ENCODE measurements around the gene PAPPA. TPM values are rescaled to one million over a fixed set of nuclear protein-coding genes. Genes with fewer than 3 reads are reported as not detected.

PAPPA gene
- total RNA-seq, 1 donor from 2014 or later, result 2.9 TPM

DNA sequence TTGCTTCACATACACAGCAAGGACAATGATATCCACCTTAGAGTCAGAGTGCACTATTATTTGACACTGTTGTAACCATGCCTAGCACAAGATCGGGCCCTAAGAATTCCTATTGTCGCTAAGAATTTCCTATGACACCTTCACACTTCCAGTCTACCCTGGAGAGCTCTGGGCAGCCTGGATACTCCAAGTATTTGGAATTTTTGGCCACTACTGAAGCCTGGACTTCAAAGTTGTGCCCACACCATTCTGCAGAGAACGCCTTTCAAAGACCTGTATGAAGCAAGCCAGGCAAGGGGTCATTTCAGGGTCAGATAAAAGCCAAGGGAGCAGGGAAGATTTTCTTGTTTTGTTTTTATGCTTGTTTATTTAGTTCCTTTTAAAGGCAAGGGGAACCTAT is 179.7 kb downstream of the PAPPA start:
- intact Hi-C loops (cut with DNase I), result no loop called here

DNA sequence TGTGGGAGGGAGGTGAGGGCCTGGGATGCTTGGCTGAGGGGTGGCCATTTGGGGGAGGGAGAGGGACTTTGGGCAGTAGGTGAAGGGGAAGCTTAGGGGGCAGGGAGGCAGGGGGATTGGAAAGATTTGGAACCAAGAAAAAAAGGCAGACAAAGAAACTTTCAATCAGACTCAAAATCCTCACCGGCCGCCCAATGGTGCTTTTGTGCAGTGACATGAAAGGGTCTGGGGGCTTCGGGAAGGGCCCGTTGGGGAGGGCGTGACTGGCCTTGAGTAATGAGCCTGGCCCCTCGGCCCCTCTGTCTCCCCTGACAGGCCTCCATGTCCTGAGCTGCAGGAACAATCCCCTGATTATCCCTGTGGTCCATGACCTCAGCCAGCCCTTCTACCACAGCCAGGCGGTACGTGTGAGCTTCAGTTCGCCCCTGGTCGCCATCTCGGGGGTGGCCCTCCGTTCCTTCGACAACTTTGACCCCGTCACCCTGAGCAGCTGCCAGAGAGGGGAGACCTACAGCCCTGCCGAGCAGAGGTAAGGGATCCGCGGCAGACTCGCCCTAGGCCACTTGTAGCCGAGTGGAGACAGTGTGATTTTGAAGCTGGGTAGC is 181.1 kb downstream of the PAPPA start:
- no peak overlapping the region for H3K27ac ChIP-seq
- intact Hi-C loops (cut with DNase I), result no loop called here
- H3K4me1 ChIP-seq, result no peaks in the 10 kb centered on the region
- H3K36me3 ChIP-seq, result no peaks in the 10 kb centered on the region
- no peak overlapping the region for H3K4me3 ChIP-seq
- TF ChIP-seq, protein P1, sequence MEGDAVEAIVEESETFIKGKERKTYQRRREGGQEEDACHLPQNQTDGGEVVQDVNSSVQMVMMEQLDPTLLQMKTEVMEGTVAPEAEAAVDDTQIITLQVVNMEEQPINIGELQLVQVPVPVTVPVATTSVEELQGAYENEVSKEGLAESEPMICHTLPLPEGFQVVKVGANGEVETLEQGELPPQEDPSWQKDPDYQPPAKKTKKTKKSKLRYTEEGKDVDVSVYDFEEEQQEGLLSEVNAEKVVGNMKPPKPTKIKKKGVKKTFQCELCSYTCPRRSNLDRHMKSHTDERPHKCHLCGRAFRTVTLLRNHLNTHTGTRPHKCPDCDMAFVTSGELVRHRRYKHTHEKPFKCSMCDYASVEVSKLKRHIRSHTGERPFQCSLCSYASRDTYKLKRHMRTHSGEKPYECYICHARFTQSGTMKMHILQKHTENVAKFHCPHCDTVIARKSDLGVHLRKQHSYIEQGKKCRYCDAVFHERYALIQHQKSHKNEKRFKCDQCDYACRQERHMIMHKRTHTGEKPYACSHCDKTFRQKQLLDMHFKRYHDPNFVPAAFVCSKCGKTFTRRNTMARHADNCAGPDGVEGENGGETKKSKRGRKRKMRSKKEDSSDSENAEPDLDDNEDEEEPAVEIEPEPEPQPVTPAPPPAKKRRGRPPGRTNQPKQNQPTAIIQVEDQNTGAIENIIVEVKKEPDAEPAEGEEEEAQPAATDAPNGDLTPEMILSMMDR (IDR thresholded peaks at IDR 0.05), result no peak
- DNase-seq, result no peak
- ATAC-seq, result no peak
- no peaks in the 10 kb centered on the region for H3K9me3 ChIP-seq
- H3K27me3 ChIP-seq, result no peaks in the 10 kb centered on the region

More for the DNA sequence above, 179.7 kb downstream of the PAPPA start:
- Histone ChIP-seq H3K9me3 (no peaks in the 10 kb centered on the region), H3K27me3 (no peaks in the 10 kb centered on the region), H3K4me3 (no peak overlapping the region), H3K36me3 (no peaks in the 10 kb centered on the region), H3K4me1 (no peaks in the 10 kb centered on the region), H3K27ac (no peak overlapping the region)
- DNase-seq, result no peak
- TF ChIP-seq, protein P1 (IDR thresholded peaks at IDR 0.05), result no peak
- no peak for ATAC-seq

DNA sequence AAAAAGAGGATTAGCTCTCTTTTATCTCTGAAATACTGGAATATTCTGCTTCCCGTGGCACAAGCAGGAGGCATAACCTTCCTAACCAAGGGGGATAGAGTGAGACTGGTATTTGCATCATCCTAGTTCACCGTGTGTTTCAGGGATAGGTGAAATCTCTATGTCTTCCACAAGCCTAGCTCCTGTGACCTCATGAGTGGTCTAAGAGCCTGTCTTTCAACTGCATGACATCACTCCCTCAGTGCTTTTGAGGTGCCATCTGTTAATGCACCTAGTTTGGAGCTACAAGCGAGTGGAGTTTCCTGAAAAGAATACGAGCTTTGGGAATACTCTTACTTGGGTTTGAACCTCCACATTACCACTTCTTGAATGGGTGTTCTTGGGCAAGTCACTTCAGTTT is 181.8 kb downstream of the PAPPA start:
- no peak for DNase-seq
- intact Hi-C loops (cut with DNase I), result no loop called here
- TF ChIP-seq, protein P1 (IDR thresholded peaks at IDR 0.05), result no peak
- no peak overlapping the region for H3K27ac ChIP-seq
- no peaks in the 10 kb centered on the region for H3K36me3 ChIP-seq
- no peaks in the 10 kb centered on the region for H3K27me3 ChIP-seq
- H3K9me3 ChIP-seq, result no peaks in the 10 kb centered on the region
- H3K4me3 ChIP-seq, result no peak overlapping the region
- ATAC-seq, result no peak
- no peaks in the 10 kb centered on the region for H3K4me1 ChIP-seq

DNA sequence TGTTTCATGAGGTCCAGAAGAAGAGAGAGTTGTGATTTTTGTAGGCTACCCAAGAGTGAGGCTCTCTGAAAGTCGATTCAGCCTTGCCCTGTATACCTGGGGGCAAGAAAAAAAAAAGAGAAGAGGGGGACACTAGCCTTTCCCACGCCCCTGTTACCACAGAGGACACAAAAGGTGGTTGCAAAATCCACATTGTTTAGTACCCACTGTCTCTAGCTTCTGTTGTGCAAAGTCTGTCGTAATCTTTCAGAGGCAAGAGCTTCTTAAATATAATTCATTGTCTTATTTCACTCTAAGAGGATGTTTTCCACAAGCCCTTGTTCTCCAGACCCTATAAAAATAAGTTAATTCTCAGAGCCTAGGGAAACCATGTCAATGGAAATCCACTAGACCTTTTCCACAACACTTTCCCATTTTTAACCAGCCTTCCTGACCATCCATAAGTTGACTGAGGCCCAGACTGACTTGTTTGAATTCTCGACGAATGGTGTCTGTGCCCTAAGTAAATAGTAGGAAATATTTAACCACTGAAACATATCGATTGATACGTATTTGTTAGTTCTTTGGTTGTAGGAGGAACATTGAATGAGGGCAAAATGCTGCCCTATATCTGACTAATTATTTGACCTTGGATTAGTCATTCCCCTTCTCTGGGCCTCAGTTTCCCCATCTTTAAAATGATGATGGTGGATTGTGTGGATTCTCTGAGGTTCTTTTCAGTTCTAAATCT is 182.7 kb downstream of the PAPPA start:
- H3K36me3 ChIP-seq, result no peaks in the 10 kb centered on the region
- H3K4me3 ChIP-seq, result no peak overlapping the region
- ATAC-seq (no peak), DNase-seq (no peak)
- no peak overlapping the region for H3K27ac ChIP-seq
- no peaks in the 10 kb centered on the region for H3K27me3 ChIP-seq
- H3K9me3 ChIP-seq, result no peaks in the 10 kb centered on the region
- H3K4me1 ChIP-seq, result no peaks in the 10 kb centered on the region
- TF ChIP-seq, protein P1 (IDR thresholded peaks at IDR 0.05), result no peak
- intact Hi-C loops (cut with DNase I), result no loop called here

DNA sequence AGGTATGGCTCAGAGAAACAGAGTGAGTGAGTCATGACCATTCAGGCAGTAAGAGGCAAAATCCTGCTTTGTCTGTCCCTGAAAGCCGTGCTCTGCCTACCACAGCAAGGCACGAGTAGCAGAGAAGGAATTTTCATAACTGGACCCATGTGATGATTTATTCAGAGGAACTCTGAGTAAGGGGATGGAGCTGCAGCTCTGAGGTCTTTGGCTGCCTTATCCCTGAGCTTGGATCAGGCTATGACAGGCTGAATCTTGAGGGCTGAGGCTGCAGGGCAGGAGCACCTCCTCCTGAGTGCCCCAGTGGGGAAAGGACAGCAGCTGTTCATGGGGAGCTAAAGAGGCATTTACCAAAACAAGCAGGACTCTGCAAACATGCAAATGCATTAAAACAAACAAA is 183.4 kb downstream of the PAPPA start:
- Histone ChIP-seq H3K4me1 (no peaks in the 10 kb centered on the region), H3K4me3 (no peak overlapping the region), H3K27me3 (no peaks in the 10 kb centered on the region), H3K27ac (no peak overlapping the region), H3K36me3 (no peaks in the 10 kb centered on the region), H3K9me3 (no peaks in the 10 kb centered on the region)
- intact Hi-C loops (cut with DNase I), result no loop called here
- ATAC-seq (no peak), DNase-seq (no peak)
- TF ChIP-seq, protein P1 (IDR thresholded peaks at IDR 0.05), result no peak

Measured in upper lobe of right lung (tissue), 1 donor.